GM12891 (cell line): ENCODE data around the gene RRP8.

ENCODE experiments used
- POLR2A ChIP-seq: IDR thresholded peaks from 2 replicates; pipeline ENCODE4 v1.6.1; 2011; ENCODE audit warnings: low read depth, low read length, control low read depth
- POLR2AphosphoS5 ChIP-seq: IDR thresholded peaks from 2 replicates; pipeline ENCODE4 v1.6.1; 2011; ENCODE audit warnings: low read depth, low read length, control low read depth

- no peak for TF ChIP-seq POLR2A
- no peak for TF ChIP-seq POLR2AphosphoS5
These were observed 55.3 kb downstream of the RRP8 start for GRCh38 chr11:6548121-6548520.
